GM18519 (cell line): Measurements from ENCODE around the gene FAM193B.
"Not testable (repeated sequence)": the region's sequence is repeated elsewhere in the genome, so short reads cannot be mapped to it uniquely, and the experiment has no call there.

Source experiments
- ATAC-seq: cut with Tn5 transposase; IDR thresholded peaks from one replicate; pipeline ENCODE4 v1.9.1; 2021; ENCODE audit warnings: mild to moderate bottlenecking, moderate library complexity; ENCODE audit not compliant: unreplicated experiment, low FRiP score

FAM193B gene

DNA sequence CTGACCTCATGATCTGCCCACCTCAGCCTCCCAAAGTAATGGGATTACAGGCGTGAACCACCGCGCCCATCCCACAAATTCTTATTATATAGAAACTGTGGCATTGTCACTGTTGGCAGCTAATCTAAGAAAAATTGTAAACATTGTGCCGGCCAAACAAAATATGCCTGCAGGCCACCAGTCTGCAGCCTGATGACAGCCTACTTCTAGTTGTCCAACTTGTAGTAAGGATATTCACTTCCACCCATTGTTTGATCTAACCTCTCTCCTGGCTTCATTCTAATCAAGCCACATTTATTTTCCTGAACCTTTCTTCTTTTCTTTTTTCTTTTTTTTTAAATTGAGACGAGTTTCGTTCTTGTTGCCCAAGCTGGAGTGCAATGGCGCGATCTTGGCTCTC, 24.0 kb upstream of the FAM193B start:
- ATAC-seq = no peak

DNA sequence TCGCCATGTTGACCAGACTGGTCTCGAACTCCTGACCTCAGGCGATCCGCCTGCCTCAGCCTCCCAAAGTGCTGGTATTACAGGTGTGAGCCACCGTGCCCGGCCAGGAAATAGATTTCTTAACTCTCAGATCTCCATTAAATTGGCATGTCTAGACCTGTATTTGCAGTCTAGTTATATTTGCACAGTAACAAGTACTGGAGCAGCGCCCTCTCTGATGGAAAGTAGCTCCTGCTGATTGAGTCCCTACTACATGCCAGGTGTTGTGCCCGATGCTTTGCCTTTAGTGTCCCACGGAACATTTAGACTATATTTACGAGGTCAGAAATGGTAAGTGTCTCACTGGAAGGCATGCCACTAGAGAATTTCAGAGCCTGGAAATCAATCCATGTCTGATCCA, 21.8 kb upstream of the FAM193B start:
- no peak for ATAC-seq

DNA sequence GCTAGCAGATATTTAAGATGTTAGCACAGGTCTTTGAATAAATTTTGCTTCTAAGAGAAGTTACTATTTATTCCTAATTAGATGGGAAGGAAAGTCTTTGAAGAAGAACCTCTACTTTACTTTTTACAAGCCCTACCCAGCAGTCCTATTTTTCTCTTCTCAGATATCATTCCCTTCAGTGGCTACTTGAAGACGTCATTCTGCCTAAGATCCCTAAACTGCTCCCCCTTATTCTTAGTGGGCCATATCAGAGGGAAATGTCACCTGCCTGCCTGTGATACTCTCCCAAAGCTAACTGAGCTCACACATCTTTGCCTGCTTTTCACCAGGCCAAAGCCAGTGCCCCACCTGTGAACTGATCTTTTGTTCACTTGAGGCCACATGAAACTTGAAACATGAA, 21.1 kb upstream of the FAM193B start:
- no peak for ATAC-seq

DNA sequence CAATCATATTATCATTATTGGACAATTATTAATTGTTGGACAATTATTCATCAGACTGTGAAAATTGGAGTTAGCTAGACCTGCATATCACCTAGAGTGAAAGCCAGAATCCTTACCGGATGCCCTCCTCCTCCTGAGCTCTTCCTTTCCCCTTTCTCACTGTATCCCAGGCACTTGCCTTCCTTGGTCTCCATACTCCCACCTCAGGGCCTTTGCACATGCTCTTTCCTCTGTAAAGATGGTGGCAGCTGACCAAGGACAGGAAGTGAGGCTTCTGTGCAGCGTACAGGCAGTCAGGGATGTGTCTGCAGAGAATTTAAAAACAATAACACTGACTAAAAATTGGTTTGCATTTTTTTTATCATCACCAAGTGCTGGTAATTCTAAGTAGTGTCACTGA, 15.5 kb upstream of the FAM193B start:
- no peak for ATAC-seq

GRCh38 chr5:177568326-177568725, 14.0 kb upstream of the FAM193B start:
- ATAC-seq = no peak

DNA sequence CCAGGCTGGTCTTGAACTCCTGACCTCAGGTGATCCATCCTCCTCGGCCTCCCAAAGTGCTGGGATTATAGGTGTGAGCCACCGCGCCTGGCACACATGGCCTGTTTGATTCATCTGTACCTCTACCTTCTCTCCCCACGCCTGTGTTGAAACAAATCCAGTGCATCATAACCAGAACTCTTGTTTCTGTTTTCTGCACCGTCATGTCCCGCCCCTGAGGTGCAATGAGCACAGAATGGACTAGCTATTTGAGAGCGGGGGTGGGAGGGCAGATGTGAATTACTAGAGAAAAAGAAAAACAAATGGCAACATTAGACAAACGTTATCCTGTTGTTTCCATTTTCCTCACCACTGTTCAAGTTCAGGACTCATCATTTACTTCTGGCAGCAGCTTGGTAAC, 10.7 kb upstream of the FAM193B start:
- ATAC-seq = no peak

DNA sequence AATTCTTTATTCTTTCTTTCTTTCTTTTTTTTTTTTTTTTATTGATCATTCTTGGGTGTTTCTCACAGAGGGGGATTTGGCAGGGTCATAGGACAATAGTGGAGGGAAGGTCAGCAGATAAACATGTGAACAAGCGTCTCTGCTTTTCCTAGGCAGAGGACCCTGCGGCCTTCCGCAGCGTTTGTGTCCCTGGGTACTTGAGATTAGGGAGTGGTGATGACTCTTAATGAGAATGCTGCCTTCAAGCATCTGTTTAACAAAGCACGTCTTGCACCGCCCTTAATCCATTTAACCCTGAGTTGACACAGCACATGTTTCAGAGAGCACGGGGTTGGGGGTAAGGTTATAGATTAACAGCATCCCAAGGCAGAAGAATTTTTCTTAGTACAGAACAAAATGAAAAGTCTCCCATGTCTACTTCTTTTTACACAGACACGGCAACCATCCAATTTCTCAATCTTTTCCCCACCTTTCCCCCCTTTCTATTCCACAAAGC, 5.1 kb upstream of the FAM193B start:
- ATAC-seq = not testable (repeated sequence)

- ATAC-seq = no peak
Observed at GRCh38 chr5:177557796-177558195, 3.4 kb upstream of the FAM193B start.

DNA sequence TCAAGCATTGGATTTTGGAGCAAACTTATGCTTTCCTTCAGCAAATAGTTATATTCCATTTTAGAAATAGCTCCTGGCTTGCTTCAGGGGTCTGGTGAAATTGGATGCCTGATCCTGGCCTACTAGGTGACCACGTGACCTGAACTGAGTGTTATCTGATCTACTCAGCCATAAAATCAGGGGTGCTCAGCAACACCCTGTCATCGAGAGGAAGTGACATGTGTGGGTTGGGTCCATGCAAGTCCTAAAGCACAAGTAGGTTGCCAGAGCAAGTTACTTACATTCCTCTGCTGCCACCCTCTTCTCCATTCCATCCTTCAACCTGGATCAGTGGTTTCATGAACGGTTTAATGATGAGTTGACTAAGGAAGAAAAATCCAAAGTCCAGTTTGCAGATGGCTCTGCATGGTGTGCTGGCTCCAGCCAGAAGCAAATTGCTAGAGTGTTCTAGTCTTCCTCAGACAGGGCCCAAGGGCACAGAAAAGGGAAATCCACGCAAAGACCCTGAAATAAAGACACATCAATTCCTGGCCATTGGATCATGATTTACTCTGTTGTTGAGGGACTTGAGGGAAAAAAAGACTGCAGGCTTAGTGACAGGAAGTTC, 2.8 kb upstream of the FAM193B start:
- no peak for ATAC-seq

GRCh38 chr5:177555665-177556064, 1.3 kb upstream of the FAM193B start:
- ATAC-seq = no peak

- no peak for ATAC-seq
Observed at GRCh38 chr5:177555228-177555627, 865 bp upstream of the FAM193B start.

GRCh38 chr5:177553671-177554429, 513 bp downstream of the FAM193B start:
- ATAC-seq = peak; percentile 24

- no peak for ATAC-seq
Observed at GRCh38 chr5:177552839-177553455, 1.4 kb downstream of the FAM193B start.

DNA sequence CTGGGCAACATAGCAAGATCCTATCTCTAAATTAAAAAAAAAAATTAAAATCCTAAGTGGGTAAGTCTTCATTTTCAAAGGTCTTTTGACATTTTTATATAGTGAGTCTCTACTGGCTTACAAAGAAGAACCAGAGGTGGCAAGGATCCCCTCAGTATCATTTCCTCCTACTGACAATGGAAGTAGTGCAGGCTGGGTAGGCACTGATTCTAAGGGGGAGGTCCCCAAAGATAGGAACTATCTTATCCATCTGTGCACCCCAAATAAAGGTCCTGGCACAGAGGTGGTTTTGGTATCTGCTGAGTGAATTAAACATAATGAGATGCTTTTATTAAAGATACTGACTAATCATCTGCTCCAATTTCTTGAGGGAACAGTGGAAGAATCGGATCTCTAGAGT, 4.2 kb downstream of the FAM193B start:
- ATAC-seq = no peak

DNA sequence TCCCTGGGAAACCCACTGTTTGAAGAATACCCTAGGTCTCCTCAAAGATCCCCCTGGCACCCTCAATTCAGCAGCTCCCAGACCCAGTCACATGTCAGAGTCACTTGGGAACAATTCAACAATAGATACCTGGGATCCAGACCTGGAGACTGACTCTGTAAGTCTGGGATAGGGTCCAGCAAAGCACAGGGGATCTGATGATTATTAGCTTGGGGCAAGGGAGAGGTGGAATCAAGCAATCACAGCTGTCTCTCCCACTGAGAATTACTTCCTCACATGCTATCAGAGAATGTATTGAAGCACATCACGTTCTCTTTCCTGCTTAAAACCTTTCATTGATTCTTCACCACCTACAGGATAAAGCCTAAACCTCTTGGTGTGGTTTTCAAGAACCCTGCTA, 5.9 kb downstream of the FAM193B start:
- no peak for ATAC-seq

DNA sequence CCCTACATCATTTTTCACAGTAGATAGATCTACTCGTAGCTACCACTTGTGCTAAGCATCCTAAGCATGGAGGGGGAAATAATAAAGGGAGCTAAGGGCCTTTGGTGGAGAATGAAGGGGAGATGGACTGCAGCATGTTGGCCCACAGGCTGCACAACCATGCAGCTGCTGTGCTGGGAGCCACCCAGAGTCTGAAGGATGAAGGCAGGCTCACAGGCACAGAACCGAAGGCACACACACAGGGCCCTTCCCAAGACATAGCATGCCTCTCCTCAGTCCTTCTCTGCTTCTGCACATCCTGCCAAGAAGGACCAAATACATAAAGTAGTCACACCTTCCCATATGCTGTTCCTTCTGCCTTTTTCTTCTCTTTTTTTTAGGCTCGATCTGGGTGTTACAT, 6.6 kb downstream of the FAM193B start:
- no peak for ATAC-seq

DNA sequence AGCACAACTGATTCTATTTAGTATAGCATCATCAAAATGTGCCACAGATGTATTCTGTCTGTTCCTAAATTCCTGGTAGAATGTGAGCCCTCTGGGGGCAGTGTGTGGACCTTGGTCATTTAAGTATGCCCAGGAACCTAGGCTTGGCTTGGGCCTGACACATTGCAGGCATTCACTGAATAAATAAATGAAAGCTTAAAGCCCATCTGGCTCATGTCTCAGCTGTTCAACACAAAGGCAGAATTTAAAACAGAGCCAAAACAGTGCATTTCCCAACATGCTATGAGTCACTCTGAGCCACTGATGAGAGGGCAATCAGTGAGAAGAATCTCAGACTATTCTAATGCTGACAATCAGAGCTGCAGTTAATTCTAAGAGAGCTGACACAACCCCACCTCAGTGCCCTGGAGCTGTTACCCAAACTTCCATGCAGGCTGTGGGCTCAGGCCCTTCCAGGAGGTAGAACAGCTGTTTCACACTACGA, 8.1 kb downstream of the FAM193B start:
- ATAC-seq = no peak

GRCh38 chr5:177545487-177546257, 8.7 kb downstream of the FAM193B start:
- ATAC-seq = no peak

GRCh38 chr5:177542816-177543465, 11.4 kb downstream of the FAM193B start:
- no peak for ATAC-seq

DNA sequence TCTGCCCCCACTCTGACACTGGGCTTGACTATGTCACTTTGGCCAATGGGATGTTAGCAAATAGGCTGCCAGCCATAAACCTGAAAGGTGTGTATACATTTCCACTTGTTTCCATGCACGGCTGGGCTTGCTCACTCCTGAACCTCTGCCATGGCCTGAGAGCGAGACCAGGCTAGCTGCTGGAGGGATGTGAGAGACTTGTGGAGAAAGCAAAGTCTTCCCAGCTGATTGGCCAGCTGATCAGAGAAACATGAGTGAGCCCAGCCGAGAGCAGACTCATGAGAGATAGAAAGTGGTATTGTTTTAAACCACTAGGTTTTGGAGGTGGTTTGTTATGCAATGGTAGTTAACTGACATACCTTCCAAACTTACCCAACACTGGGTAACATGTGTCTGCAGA, 13.9 kb downstream of the FAM193B start:
- no peak for ATAC-seq
